NB4 (cell line): Measurements from ENCODE around the gene MDFI.

Experiments
- DNase-seq: peaks from one replicate; pipeline ENCODE4 v3.0.0; 2010; ENCODE audit warnings: low read depth
- H3K4me3 ChIP-seq: one replicate; pipeline ENCODE4 v1.5.1; 2011; ENCODE audit warnings: mild to moderate bottlenecking, low read depth, low read length, moderate library complexity
- MYC ChIP-seq: IDR thresholded peaks from 2 replicates; pipeline ENCODE4 v1.6.1; 2011; ENCODE audit warnings: low read depth, low read length
- POLR2A ChIP-seq: IDR thresholded peaks from 2 replicates; pipeline ENCODE4 v1.6.1; 2011; ENCODE audit warnings: mild to moderate bottlenecking; ENCODE audit not compliant: insufficient read length; ENCODE audit errors: extremely low read depth
- TF ChIP-seq, protein P1 (sequence below): IDR thresholded peaks from 2 replicates; pipeline ENCODE4 v1.6.1; 2011; ENCODE audit warnings: low read depth, low read length
- TF ChIP-seq, protein P2 (sequence below): IDR thresholded peaks from one replicate; pipeline ENCODE4 v1.5.1; 2012; ENCODE audit warnings: low read depth, low read length

Gene MDFI

DNA sequence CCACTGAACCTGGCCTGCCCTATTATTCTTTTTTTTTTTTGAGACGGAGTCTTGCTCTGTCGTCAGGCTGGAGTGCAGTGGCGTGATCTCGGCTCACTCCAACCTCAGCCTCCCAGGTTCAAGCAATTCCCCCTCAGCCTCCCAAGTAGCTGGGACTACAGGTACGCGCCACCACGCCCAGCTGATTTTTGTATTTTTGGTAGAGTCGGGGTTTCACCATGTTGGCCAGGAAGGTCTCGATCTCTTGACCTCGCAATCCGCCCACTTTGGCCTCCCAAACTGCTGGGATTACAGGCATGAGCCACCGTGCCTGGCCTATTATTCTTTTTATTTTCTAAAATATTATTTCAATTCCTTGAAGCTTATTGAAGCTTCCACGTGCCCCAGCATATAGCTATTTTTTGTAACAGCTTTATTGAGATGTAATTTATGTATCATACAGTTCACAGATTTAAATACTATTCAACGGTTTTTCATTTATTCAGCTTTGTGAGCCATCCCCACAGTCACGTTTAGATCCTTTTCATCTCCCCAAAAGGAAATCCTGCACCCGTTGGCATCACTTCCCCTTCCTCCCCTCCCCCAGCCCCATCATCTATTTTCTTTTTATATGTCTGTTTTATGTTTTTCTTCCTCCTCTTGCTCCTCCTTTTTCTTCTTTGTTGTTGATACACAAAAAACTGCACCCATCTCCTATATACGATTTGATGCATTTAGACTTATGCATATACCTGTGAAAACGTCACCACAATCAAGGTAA, 13.5 kb upstream of the MDFI start:
- TF ChIP-seq MYC: no peak
- TF ChIP-seq, protein P1, sequence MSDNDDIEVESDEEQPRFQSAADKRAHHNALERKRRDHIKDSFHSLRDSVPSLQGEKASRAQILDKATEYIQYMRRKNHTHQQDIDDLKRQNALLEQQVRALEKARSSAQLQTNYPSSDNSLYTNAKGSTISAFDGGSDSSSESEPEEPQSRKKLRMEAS: no peak
- TF ChIP-seq, protein P2, sequence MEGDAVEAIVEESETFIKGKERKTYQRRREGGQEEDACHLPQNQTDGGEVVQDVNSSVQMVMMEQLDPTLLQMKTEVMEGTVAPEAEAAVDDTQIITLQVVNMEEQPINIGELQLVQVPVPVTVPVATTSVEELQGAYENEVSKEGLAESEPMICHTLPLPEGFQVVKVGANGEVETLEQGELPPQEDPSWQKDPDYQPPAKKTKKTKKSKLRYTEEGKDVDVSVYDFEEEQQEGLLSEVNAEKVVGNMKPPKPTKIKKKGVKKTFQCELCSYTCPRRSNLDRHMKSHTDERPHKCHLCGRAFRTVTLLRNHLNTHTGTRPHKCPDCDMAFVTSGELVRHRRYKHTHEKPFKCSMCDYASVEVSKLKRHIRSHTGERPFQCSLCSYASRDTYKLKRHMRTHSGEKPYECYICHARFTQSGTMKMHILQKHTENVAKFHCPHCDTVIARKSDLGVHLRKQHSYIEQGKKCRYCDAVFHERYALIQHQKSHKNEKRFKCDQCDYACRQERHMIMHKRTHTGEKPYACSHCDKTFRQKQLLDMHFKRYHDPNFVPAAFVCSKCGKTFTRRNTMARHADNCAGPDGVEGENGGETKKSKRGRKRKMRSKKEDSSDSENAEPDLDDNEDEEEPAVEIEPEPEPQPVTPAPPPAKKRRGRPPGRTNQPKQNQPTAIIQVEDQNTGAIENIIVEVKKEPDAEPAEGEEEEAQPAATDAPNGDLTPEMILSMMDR: no peak
- TF ChIP-seq POLR2A: no peak
- DNase-seq: no peak
- no peak overlapping the region for H3K4me3 ChIP-seq

DNA sequence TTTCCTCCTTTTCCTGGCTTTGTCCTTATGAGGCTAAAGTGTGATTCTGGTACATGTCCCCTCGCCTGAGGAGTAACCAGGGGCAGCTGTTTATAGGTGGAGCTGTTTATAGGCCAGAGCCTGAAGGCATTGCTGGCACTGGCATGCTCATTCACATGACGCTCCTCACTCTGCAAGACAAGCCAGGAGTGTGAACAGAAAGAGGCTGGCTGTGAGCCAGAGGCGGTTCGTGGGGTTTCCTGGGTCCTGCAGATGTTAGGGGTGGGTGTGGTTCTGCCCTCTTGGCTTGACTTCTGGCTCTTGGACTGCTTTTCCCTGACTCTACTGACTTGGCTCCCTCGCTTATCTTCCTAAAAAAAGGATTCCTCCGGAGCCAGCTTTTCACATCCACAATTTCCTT, 12.8 kb upstream of the MDFI start:
- no peak for DNase-seq

DNA sequence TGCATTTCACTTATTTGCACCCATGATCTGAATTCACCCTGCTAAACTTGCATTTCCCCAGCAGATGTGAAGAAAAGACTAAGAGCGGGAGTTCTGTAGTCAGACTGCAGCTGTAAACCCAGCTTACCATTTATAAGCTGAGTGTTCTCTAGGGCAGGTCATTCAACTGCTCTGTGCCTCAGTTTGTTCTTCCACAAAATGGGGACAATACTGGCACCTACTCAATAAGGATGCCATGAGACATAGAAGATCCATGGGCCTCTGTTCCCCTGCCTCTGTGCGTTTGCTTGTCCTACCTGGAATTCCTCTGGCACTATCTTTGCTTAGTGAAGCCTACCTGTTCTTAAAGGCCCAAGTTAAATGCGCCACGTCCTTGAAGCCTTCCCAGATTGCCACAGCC, 12.2 kb upstream of the MDFI start:
- H3K4me3 ChIP-seq: no peak overlapping the region
- DNase-seq: no peak
- TF ChIP-seq MYC (no peak), POLR2A (no peak)
- TF ChIP-seq, protein P2: no peak
- TF ChIP-seq, protein P1: no peak

More for the DNA sequence above, 12.8 kb upstream of the MDFI start:
- H3K4me3 ChIP-seq: no peak overlapping the region
- TF ChIP-seq MYC (no peak), POLR2A (no peak)
- TF ChIP-seq, protein P1: no peak
- TF ChIP-seq, protein P2: no peak

DNA sequence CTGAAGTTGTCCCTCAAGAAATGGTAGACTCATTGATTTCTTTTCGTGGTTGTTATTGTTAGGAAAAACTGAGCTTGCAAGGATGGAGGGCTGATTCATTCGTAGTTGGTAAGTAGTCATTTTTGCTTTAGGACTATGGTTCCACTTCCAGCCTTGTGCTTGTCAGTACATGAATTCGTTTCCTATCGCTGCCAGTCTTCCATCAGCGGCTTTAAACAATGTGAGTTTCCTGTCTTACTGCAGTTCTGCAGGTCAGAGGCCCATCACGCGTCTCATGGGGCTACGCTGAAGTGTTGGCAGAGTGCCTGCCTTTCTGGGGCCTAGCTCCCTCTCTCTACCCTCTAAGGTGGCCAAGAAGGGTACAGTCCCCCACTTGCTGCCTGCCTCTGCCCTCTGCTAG, 11.4 kb upstream of the MDFI start:
- H3K4me3 ChIP-seq: no peak overlapping the region
- no peak for DNase-seq
- TF ChIP-seq MYC: no peak
- TF ChIP-seq, protein P1: no peak

DNA sequence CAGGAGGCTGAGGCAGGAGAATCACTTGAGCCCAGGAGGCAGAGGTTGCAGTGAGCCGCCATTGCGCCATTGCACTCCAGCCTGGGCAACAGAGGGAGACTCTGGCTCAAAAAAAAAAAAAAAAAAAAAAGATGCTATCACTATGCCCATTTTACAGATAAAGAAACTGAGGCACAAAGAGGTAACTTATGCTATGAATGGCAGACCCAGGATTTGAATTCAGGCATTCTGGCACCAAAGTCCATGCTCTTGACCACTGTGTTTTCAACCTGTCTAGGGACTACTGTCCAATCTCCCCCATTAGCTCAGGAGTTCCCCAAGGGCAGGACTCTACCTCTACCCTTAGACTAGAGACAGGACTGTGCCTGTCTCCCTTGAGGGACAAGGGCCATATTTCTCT, 9.1 kb upstream of the MDFI start:
- no peak overlapping the region for H3K4me3 ChIP-seq
- DNase-seq: no peak
- TF ChIP-seq MYC: no peak
- TF ChIP-seq, protein P1: no peak
- TF ChIP-seq POLR2A: no peak

DNA sequence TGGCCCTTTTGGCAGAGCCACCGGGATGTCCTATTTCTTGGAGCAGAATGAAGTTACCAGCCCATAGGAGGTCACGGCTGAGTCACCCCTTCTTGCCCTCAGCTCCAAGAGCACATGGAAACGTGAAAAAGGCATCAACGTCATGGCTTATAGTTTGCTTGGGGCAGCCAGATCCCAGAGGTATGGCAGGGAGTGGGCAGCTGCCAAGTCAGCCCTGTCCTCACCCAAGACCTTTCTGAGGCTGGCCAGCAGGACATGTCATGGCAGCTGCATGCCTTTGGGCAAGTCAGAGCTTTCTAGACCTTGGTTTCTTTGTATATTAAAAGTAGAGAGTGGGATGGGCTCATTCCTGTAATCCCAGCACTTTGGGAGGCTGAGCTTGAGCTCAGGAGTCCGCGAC, 8.2 kb upstream of the MDFI start:
- no peak for DNase-seq
- TF ChIP-seq MYC (no peak), POLR2A (no peak)
- TF ChIP-seq, protein P1: no peak
- TF ChIP-seq, protein P2: no peak
- H3K4me3 ChIP-seq: no peak overlapping the region

DNA sequence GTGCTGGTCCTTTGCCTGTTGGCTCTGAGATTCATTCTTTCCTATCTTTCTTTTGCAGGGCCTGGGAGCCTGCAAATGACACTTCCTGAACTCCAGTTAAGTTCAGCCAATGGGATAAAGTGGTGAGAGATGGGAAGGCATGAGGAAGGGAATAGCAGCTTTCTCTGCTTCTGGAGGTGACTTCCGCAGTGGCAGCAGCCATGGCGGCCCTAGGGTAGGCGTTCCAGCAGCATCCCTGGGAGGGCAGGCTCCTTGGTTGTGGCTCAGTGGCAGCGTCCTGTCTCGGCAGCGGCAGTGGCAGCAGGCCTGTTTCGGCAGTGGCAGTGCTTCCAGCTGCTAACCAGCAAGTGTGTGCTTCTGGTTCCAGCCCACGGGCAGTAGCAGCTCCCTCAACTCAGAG, 7.3 kb upstream of the MDFI start:
- TF ChIP-seq, protein P2: no peak
- TF ChIP-seq POLR2A (no peak), MYC (no peak)
- TF ChIP-seq, protein P1: no peak
- H3K4me3 ChIP-seq: no peak overlapping the region
- DNase-seq: no peak
